WI38 (cell line): ENCODE results near the gene SOD2.

ENCODE experiments used
- H3K4me3 ChIP-seq: 2 replicates; pipeline ENCODE4 v1.5.1; 2011; ENCODE audit warnings: low read depth, mild to moderate bottlenecking, control low read depth, low read length
- TF ChIP-seq, protein P1 (sequence below): IDR thresholded peaks from 2 replicates; pipeline ENCODE4 v1.5.1; 2012; ENCODE audit warnings: low read depth, mild to moderate bottlenecking, control low read depth, low read length

SOD2 gene

DNA sequence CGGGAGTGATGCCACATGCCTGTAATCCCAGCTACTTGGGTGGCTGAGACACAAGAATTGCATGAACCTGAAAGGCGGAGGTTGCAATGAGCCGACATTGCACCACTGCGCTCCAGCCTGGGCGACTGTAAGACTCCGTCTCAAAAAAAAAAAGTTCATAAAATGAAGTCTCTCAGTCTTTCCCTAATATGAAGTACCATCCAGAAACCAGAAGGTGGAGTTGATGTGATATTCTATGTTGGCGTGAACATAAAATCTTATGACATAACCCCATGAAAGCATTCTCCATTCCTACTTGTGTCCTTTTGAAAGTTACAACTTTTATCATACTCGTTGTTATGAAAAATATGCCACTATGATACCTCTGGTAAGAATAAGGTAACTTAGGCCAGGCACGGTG is 5.7 kb downstream of the SOD2 start:
- TF ChIP-seq, protein P1, sequence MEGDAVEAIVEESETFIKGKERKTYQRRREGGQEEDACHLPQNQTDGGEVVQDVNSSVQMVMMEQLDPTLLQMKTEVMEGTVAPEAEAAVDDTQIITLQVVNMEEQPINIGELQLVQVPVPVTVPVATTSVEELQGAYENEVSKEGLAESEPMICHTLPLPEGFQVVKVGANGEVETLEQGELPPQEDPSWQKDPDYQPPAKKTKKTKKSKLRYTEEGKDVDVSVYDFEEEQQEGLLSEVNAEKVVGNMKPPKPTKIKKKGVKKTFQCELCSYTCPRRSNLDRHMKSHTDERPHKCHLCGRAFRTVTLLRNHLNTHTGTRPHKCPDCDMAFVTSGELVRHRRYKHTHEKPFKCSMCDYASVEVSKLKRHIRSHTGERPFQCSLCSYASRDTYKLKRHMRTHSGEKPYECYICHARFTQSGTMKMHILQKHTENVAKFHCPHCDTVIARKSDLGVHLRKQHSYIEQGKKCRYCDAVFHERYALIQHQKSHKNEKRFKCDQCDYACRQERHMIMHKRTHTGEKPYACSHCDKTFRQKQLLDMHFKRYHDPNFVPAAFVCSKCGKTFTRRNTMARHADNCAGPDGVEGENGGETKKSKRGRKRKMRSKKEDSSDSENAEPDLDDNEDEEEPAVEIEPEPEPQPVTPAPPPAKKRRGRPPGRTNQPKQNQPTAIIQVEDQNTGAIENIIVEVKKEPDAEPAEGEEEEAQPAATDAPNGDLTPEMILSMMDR: no peak
- no peak overlapping the region for H3K4me3 ChIP-seq

DNA sequence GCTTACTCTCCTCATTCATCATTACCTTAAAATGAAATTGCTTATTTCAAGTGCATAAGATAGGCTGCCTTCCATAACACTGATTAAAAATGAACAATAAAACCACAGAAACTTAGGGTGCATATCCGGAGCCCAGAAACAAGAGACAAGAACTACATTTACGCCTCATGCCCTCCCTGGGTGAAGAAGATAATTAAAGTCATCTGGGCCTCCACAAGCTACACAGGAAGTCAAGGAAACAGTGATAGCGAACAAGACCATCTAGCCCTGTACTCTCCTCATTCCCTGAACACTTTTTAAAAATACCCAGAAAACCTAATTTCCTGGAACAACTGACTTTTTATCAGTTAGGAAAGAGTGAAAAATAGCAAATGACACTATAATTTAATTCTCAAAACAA is 6.3 kb downstream of the SOD2 start:
- no peak overlapping the region for H3K4me3 ChIP-seq
- TF ChIP-seq, protein P1: no peak

DNA sequence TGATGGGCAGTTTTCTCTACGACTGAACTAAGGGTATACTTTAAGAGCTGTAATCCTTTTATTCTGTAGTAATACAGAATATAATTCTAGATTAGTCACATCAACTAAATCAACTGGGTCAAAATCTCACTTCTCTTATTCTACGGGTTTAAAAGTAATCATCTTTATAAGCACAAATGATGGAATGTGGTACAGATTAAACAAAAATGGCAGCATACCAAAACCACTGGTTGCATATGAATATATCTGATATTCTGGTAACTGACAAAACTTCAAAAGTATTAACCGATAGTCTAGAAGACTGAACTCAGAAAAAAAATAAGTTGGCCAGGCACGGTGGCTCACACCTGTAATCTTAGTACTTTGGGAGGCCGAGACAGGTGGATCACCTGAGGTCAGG is 7.0 kb downstream of the SOD2 start:
- TF ChIP-seq, protein P1: no peak
- H3K4me3 ChIP-seq: no peak overlapping the region

DNA sequence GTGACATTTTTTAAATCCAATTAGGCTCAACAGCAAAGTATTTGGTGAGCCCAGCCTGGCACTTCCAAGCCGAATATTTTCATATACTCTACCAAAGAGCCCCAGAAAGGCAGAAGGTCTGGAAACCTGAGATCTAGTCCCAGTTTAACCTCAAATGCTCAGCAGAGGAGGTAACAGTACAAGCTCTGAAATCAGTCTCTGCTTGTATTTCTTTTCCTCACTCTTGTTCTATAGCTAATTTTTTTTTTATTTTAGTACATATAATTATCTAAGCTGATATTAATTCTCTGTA is 9.1 kb downstream of the SOD2 start:
- H3K4me3 ChIP-seq: no peak overlapping the region

DNA sequence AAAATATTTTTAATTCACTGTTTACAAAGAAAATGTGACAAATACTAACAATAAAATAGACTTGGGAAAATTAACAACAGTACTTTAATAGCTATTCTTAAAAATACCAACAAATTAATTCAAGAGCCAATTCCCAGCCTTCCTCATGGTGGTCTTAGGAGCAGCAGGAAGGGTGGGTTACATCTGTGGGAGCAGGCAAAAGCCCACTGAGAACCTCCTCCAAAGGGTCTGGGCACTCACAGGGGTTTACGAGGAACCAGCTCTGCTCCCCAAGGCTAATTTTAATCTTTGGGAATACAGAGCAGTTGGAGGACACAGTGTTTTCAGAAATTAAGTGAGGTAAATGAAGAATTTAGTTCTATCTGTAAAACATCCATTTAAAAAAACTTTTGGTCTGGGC is 10.2 kb downstream of the SOD2 start:
- no peak overlapping the region for H3K4me3 ChIP-seq
- TF ChIP-seq, protein P1: no peak

More for the DNA sequence above, 9.1 kb downstream of the SOD2 start:
- TF ChIP-seq, protein P1: no peak

DNA sequence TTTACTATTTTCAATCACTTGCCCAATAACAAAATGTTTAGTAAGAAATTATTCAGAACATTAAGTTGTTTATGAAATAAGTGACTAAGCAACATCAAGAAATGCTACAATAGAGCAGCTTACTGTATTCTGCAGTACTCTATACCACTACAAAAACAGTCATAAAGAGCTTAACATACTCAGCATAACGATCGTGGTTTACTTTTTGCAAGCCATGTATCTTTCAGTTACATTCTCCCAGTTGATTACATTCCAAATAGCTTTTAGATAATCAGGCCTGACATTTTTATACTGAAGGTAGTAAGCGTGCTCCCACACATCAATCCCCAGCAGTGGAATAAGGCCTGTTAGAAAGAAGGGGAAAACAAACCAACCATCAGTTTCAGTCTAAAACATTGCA is 10.7 kb downstream of the SOD2 start:
- no peak overlapping the region for H3K4me3 ChIP-seq
- TF ChIP-seq, protein P1: no peak

DNA sequence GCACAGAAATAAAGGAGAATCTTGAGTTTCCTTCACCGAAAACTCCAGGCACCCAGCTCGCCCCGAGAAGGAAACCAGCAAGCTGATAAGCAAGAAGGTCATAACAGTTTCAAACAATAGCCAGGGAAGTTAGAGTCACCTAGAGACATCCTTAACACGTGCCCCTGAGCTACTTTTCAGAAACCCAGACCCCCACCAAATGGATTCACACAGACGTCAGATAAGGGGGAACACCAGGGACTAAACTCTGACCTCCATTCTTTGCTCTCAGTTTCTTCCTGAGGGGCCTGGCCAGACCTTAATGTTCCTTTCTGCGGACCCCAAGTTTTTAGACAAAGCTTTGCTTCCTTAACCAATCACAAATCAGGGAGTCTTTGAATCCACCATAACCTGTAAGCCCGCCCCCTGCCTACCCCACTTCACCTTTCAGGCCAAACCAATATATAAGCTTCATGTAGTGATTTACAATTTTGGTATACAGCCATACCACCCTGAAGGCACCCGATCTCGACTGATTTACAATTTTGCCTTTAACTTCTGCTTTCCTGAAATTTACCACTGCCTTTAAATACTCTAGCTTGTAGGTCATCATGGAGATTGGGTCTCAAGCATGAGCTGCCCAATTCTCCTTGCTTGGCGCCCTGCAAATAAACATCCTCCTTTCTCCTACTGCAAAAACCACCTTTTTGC is 11.7 kb downstream of the SOD2 start:
- no peak overlapping the region for H3K4me3 ChIP-seq
- TF ChIP-seq, protein P1: no peak
